GM19238 (cell line): ENCODE results near the gene PDE1C.
"Not testable (repeated sequence)": the region's sequence is repeated elsewhere in the genome, so short reads cannot be mapped to it uniquely, and the experiment has no call there.

Experiments used
- DNase-seq: peaks from one replicate; pipeline ENCODE4 v3.0.0; 2011; ENCODE audit warnings: low spot score; ENCODE audit not compliant: insufficient read length

Gene PDE1C

DNA sequence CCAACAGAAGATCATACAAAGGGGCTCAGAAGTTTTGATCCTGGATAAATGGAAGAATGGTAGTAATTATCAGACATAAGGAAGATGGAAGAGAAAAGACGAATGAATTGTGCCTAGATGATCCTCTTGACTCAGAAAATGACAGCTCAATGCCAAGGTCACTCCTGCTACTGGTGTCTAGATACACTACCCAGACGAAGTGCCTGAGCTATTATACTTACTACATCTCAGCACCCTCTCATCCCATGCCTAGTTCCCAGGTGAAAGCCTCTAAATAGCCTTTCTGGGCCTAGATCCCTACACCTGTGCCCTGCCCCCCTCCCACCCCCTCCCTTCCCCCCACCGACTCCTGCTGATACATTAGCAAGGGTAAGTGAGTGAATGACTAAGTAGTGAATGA lies 25.5 kb downstream of the PDE1C start:
- DNase-seq, result no peak

DNA sequence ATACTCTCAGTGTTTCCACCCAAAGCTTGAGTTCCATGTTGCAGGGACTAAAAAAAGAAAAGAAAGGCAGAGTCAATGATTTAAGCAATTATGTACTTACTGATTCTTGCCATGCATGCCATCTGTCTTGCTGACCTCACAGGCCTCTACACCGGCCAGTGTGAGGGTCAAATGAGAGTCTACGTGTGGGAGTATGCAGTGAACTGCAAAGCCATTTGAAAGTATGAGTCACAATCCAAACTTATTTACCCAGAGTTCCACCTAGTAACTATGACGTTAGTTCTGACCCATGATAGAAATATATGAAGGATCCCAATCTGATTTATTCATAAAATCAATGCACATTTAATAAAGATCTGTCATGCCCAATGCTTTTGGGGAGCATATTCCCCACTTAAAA lies 26.5 kb downstream of the PDE1C start:
- no peak for DNase-seq

- no peak for DNase-seq
These were observed 27.3 kb downstream of the PDE1C start for GRCh38 chr7:32042900-32043299.

DNA sequence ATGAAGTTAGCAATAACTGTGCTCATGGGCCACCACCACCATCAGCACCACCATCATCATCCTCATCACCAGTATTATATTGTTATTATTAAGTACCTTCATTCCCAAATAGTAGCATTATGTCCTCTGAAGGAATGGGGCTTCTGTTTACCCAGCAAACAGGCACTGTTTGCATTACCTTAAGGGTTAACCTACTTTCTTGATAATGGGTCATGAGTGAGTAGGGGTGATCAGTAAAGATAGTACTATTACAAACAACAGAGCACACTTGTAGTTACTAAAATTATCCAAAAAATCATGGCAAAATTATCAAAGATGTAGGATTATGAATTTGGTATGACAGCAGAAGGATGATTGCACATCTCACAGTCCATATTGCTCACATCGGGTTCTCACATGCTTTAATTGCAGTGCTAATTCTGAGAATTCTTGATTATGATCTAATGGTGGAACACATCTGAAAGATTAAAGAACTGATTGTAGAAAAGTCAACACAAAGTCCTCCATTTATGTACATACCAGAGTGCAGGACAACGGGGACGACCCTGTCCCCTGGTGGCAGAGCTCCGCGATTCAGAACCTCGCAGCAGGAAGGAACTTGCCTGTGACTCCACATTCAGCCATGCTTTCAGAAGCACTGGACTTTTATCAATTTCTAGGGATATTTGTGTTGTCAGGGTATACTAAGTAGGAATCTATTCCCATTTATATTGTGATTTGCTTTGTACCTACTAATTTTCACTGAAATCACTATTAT lies 31.0 kb downstream of the PDE1C start:
- DNase-seq, result no peak

GRCh38 chr7:32037650-32038198 lies 32.5 kb downstream of the PDE1C start:
- no peak for DNase-seq

DNA sequence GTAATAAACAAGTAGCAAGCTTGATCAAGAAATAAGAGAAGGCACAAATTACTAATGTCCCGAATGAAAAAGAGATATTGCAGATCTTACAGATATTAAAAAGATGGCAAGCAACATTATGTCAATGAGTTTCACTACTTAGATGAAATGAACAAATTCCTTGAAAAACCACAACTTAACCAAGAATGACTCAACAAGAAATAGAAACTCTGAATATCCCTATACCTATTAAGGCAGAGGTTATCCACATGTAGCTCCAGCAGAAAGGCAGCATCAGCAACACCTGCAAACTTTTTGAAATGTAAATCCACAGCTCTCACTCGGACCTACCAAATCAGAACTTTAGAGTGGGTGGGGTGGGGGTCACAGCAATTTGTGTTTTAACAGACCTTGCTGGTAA lies 33.6 kb downstream of the PDE1C start:
- no peak for DNase-seq

DNA sequence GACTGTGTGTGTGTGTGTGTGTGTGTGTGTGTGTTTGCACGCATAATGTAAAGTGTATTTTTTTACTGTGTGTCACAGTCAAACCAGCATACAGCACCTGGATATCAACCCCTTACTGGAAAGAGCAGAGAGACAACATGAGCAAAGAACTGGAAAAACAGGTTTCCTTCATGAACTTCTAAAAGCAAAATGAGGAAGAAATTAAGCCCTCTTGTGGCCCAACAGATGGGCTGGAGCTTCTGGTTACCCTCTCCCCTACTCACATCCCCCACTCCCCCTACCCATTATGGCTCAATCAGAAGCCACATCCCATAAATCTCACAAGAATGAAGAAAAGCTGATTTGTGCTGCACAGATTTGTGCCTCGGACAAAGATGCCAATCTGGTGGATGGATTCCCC lies 36.2 kb downstream of the PDE1C start:
- DNase-seq, result no peak

- DNase-seq, result no peak
These were observed 37.2 kb downstream of the PDE1C start for GRCh38 chr7:32033006-32033405.

DNA sequence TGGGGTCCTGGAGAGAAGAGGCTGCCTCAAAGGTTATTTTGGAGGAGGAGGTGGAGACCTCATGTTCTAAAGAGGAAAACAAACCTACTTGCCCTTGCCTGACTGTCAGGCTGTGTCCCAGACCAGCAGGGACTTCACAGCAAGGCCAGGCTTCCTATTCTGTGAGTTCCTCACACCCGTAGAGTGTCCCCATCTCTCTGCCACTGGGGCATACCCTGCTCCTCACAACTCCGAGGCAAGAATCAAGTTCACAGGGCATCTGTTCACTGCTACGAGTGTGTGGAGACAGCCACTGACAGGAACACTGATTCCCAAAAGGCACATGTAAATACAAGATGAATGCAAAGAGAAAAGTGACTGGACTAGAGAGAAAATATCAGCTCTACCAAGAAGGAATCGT lies 38.0 kb downstream of the PDE1C start:
- no peak for DNase-seq

DNA sequence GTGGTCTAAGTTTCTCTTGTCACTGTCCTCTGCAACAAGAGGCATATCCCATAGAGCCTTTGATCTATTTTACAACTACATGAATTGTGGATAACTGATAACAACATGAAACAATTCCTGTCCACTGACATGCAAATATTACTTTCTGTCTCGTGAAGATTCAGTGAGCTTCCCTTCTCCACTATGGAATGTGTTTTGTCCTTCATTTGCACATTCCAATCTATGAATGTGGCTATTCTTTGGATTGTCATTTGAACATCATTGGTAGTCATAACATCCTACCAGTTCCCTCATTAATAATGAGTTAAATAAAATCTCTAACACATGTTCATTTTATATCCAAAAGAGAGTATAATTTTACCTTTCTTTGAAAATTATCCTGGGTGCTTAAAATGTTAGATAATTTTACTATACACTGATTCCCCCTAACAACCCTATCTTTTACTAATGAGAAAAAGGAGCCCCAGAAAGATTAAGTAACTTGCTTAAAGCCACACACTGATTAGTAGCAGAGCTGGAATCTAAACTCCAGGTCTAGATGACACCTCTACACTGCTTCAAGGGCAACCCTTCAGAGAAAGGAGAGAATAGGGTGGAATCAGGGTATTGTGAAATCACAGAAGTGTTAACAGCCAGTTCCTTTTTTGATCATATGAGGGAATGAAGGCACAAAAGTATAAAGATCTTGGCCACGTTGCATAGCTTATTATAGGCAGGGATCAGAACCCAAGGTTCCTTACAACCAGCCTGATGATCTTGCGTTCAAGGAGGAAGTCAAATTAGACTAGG lies 39.1 kb downstream of the PDE1C start:
- no peak for DNase-seq

- DNase-seq, result no peak
These were observed 44.2 kb downstream of the PDE1C start for GRCh38 chr7:32026083-32026425.

DNA sequence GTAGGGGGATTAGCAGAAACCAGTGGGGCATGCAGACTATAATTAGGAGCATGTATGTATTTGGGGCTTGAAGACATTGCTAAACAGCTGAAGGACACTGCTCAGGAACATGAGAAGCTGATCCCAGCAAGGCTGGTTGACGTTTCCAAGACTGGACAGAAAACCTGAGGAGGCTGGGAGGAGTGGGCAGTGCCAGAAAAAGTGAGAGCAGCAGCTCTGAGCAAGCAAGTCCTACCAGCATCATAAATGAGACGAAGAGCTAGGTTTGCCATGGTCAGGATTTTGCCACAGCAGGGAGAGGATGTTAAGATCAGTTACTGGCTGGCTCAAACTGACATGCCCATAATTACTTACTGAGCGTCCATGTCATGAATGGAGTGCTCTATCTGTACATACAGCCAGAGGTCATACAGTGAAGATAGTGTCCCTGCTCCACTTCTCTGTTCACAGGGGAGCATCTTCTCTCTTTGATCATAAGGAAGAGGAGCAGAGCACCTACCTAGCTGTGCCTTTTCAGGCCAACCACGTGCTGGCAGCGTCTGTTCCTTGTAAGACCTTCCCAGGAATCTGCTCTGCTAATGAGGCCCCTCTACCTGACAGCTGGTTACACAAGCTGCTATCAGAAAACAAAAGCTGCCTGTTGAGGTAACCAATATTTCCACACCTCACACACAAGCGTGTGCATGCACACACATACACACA lies 44.7 kb downstream of the PDE1C start:
- no peak for DNase-seq

DNA sequence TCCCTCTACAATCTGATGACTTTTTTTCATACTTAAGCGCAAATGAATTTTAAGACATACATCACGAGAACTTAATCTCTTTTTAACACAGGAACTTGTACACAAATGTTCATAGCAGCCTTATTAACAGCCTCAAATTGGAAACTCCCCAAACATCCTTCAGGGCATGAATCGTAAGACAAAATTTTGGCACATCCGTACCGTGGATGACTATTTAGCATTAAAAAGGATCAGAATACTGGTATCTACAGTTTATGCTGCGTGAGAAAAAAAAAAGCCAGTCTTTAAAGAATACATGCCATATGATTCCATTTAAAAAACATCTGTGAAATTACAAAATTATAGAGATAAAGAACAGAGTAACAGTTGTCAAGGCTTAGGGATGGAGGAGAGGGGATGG lies 46.8 kb downstream of the PDE1C start:
- no peak for DNase-seq

GRCh38 chr7:32022966-32023365 lies 47.2 kb downstream of the PDE1C start:
- no peak for DNase-seq

DNA sequence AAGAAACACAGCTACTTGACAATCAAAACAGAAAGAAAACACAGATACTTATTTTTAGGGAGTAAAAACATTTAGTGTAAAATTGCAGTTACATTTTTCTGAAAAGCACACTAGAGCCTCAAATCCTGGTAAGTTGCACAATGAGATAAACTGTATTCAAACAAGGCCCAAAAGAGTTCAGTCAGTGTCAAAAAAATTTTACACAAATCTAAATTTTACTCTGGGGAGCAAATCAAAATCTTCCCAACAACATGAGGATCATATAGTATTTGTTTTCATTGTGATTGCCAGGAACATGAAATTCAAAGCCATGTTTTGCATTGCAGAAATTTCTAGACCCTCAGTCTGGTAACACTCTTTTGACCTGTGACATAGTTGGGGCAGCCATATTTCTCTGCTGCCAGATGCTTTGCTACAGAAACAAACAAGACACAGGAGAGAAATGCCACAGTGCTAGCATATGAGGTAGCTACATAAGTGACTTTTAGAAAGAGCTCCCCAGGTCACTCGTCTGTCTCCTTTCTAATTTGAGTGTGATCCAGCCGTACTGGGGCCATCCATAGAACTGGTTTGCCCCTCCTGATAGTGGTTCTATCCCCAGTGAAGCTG lies 49.6 kb downstream of the PDE1C start:
- DNase-seq, result no peak

DNA sequence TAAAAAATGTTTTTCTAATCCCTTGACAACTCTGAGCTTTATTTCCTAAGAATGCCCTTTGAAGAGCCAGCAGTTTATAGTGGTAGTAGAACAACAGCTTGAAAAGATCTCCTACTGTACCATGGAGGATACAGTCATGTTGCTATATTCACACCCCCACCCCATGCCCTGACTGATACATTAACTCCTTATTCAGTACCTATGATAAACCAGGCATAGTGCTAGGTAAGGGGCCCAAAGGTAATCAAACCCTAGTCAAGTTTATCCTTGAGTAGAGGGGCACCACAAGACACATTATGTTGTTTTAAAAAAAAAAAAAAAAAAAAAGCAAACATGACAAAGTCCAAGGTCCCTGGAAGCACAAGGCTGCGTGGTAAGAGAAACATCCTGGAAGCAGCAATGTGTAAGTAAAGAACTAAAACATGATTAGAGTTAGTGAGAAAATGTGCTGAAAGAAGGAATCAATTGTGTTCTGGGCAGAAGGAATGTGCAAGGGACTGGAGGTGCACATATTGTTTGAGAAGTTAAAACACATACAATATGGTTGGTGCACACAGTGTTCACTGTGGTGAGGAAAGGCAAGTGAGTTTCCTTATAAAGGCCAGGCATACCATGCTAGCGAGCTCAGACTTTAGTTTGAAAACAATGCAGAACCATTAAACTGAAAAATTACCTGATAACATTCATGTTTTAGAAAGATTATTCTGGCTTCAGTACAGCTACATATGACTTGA lies 51.2 kb downstream of the PDE1C start:
- DNase-seq, result no peak

DNA sequence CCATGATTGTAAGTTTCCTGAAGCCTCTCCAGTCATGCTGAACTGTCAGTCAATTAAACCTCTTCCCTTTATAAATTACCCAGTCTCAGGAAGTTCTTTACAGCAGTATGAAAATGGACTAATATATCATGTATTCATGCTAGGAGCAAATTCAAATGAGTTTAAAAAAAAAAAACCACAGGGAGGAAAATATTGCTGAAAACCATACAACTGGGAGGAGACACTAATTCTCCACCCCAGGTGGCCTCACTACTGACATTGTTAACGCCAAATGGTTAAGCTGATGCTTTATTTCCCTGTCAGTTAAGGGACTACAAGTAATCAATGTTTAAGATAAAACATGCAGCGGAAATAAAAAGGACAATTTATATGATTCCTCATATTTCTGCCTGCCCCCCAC lies 55.1 kb downstream of the PDE1C start:
- DNase-seq, result no peak

GRCh38 chr7:32013471-32013870 lies 56.7 kb downstream of the PDE1C start:
- DNase-seq, result not testable (repeated sequence)

- DNase-seq, result no peak
These were observed 64.6 kb downstream of the PDE1C start for GRCh38 chr7:32005577-32005976.

- no peak for DNase-seq
These were observed 68.3 kb downstream of the PDE1C start for GRCh38 chr7:32001948-32002347.

- DNase-seq, result no peak
These were observed 72.8 kb downstream of the PDE1C start for GRCh38 chr7:31997423-31997822.
